Activated CD4-positive, alpha-beta memory T cell treated with anti-CD3 and anti-CD28 coated beads for 36 hours (primary cell): ENCODE data around the gene MMP27. TPM values are rescaled to one million over a fixed set of nuclear protein-coding genes. Genes with fewer than 3 reads are reported as not detected.

Source experiments
- CTCF ChIA-PET: fragments of 350-600 bp; sonication (Branson Sonifier 250); formaldehyde crosslinking; loops from one replicate; lab custom pipeline; 2021; ENCODE audit warnings: antibody characterized with exemption, inconsistent platforms; lab: Charles Lee
- POLR2A ChIA-PET: fragments of 350-600 bp; sonication (Branson Sonifier 250); formaldehyde crosslinking; loops from one replicate; lab custom pipeline; 2021; ENCODE audit warnings: antibody characterized with exemption; lab: Charles Lee
- DNase-seq: peaks from one replicate; pipeline ENCODE4 v3.0.0-alpha.2; 2020
- H3K27ac Mint-ChIP-seq: one replicate; pipeline ENCODE4 v1.8.0; 2021; ENCODE audit warnings: mixed read lengths
- H3K27me3 Mint-ChIP-seq: one replicate; pipeline ENCODE4 v1.8.0; 2021; ENCODE audit warnings: mixed read lengths
- H3K36me3 Mint-ChIP-seq: one replicate; pipeline ENCODE4 v1.8.0; 2021; ENCODE audit warnings: mixed read lengths
- H3K4me1 Mint-ChIP-seq: one replicate; pipeline ENCODE4 v1.8.0; 2021; ENCODE audit warnings: low read depth, mixed read lengths
- H3K4me3 Mint-ChIP-seq: one replicate; pipeline ENCODE4 v1.8.0; 2021; ENCODE audit warnings: mild to moderate bottlenecking, mixed read lengths
- H3K9me3 Mint-ChIP-seq: one replicate; pipeline ENCODE4 v1.8.0; 2021; ENCODE audit warnings: mixed read lengths
- intact Hi-C: fragments of 100-400 bp; cut with micrococcal nuclease; formaldehyde crosslinking; loops from one replicate; pipeline ENCODE4 v1.15.1; 2023
- total RNA-seq, 2 experiments: library from RNA; stranded (reverse); gene quantifications; one replicate each; pipeline ENCODE4 v1.2.3, GENCODE V29; 2021

Gene MMP27
- total RNA-seq, 2 experiments from 2014 or later: not detected

- H3K4me3 Mint-ChIP-seq: no peak overlapping the region
- peaks cover 4% of the 10 kb centered on the region for H3K9me3 Mint-ChIP-seq
- H3K36me3 Mint-ChIP-seq: no peaks in the 10 kb centered on the region
- POLR2A ChIA-PET: no interaction called here
- peak; percentile 9 for DNase-seq
- no peaks in the 10 kb centered on the region for H3K4me1 Mint-ChIP-seq
- H3K27ac Mint-ChIP-seq: no peak overlapping the region
- H3K27me3 Mint-ChIP-seq: peaks cover 22% of the 10 kb centered on the region
- CTCF ChIA-PET: interaction anchor here (0.9 kb wide), 1 partner anchor 366 kb away, joined by 3 read pairs; no protein-coding TSS in a partner anchor
- intact Hi-C loops: no loop called here
Measured at GRCh38 chr11:102653744-102654291, 51.8 kb downstream of the MMP27 start.

GRCh38 chr11:102647430-102647829, 58.1 kb downstream of the MMP27 start:
- no peak overlapping the region for H3K27ac Mint-ChIP-seq
- no peaks in the 10 kb centered on the region for H3K36me3 Mint-ChIP-seq
- intact Hi-C loops: no loop called here
- no peak for DNase-seq
- peaks cover 15% of the 10 kb centered on the region for H3K27me3 Mint-ChIP-seq
- H3K9me3 Mint-ChIP-seq: no peaks in the 10 kb centered on the region
- ChIA-PET POLR2A (no interaction called here), CTCF (no interaction called here)
- no peak overlapping the region for H3K4me3 Mint-ChIP-seq
- H3K4me1 Mint-ChIP-seq: no peaks in the 10 kb centered on the region

GRCh38 chr11:102643941-102644340, 61.6 kb downstream of the MMP27 start:
- ChIA-PET POLR2A (no interaction called here), CTCF (interaction anchor here (0.6 kb wide), 1 partner anchor 22 kb away, joined by 3 read pairs; no protein-coding TSS in a partner anchor)
- no peaks in the 10 kb centered on the region for H3K36me3 Mint-ChIP-seq
- H3K4me1 Mint-ChIP-seq: no peaks in the 10 kb centered on the region
- no peak for DNase-seq
- no peak overlapping the region for H3K27ac Mint-ChIP-seq
- no peak overlapping the region for H3K4me3 Mint-ChIP-seq
- H3K9me3 Mint-ChIP-seq: no peaks in the 10 kb centered on the region
- peaks cover 1% of the 10 kb centered on the region for H3K27me3 Mint-ChIP-seq
- intact Hi-C loops: no loop called here

Other genes with a start within 250 kb of the MMP27 start
- not detected for gene MMP7, start 175.0 kb downstream of the MMP27 start, total RNA-seq
- not detected for gene MMP20, start 80.4 kb downstream of the MMP27 start, total RNA-seq
- gene MMP8, start 19.2 kb upstream of the MMP27 start, total RNA-seq: not detected
- not detected for gene MMP10, start 74.9 kb upstream of the MMP27 start, total RNA-seq
- not detected for gene MMP1, start 92.4 kb upstream of the MMP27 start, total RNA-seq
- not detected for gene MMP3, start 137.8 kb upstream of the MMP27 start, total RNA-seq
- gene MMP12, start 169.2 kb upstream of the MMP27 start, total RNA-seq: not detected
- not detected for gene MMP13, start 250.0 kb upstream of the MMP27 start, total RNA-seq